A204.1 (cell line): ENCODE results near the gene TAF1.
"Not testable (repeated sequence)": the region's sequence is repeated elsewhere in the genome, so short reads cannot be mapped to it uniquely, and the experiment has no call there.

Experiments
- FAIRE-seq: peaks from 2 replicates; lab custom pipeline; 2012; peaks lifted over from hg19 to GRCh38; lab: Jason Lieb, UNC

TAF1 gene

DNA sequence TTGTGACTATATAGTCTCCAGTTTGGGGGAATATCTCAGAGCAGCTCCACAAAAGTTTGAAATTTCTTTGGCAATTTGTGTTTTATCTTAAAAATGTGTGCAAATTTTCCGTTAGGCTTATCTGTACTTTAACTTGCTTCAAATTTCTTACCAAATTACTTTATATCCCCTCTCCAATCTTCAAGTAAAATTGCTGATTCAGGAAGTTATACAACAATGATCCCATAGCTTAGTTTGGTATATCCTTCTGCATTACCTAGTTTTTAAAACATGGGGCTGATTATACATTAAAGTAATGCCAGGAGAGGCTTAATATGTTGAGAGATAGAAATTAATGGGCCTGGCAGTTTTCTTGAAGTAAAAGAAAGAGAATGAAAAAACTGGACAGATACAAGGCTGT lies 66.6 kb downstream of the TAF1 start:
- FAIRE-seq: no peak

DNA sequence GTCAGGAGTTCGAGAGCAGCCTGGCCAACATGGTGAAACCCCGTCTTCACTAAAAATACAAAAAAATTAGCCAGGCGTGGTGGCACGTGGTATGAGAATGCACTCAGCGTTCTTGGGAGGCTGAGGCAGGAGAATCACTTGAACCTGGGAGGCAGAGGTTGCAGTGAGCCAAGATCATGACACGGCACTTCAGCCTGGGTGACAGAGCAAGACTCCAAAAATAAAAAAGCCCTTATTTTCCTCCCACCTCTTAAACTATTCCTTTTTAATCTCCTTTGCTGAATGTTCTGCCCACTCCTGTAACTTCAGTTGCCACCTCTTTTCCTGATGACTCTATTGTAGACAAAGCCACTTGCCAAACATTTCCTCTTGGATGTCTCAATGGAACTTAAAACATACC lies 72.6 kb downstream of the TAF1 start:
- FAIRE-seq: no peak

DNA sequence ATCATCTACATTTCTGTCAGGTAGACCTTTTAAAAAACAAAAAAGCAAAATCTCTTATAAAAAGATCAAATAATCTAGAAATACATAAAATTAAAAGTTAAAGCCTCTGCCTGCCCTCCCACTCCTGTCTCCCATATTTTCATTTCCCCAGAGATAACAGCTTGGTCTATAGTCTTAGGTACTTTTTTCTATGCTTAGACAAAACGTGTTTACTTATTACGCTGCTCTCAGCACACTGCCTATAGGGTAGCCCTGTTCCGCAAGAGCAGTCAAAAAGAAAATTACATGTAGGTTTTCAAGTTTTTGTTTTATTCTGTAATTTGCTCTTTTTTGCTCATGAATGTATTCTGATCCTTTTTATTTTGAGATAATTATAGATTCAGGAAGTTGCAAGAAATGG lies 73.3 kb downstream of the TAF1 start:
- FAIRE-seq: no peak

DNA sequence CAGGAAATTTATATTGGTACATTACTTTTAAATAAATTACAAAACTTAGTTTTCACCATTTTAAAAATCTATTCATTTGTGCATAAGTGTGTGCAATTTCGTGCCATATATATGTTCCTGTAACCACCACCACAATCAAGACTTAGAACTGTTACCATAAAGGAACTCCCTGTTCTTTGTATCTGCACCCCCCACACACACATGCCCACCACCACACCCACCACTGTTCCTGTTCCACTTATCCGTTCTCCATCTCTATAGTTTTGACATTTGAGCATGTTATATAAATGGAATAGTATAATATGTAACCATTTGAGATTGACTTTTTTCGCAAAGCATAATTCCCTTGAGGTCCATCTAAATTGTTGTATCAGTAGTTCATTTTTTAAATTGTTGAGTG lies 73.7 kb downstream of the TAF1 start:
- no peak for FAIRE-seq

DNA sequence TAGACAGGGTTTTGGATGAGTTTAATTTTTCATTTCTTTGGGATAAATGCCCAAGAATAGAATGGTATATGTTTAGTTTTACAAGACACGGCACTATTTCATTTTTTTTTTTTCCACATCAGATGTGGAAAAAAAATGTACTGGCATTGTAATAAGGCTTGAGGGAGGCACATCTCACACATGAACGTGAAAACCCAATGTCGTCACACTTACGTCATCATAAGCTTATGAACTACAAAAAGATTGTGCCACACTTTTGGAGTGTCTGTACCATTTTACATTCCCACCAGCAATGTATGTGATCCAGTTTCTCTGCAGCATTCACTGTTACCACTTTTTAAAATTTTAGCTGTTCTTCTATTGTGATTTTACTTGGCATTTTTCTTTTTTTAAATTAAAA lies 74.2 kb downstream of the TAF1 start:
- FAIRE-seq: no peak

DNA sequence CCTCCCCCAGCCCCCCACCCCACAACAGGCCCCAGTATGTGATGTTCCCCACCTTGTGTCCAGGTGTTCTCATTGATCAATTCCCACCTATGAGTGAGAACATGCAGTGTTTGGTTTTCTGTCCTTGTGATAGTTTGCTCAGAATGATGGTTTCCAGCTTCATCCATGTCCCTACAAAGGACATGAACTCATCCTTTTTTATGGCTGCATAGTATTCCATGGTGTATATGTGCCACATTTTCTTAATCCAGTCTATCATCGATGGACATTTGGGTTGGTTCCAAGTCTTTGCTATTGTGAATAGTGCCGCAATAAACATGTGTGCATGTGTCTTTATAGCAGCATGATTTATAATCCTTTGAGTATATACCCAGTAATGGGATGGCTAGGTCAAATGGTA lies 75.7 kb downstream of the TAF1 start:
- not testable (repeated sequence) for FAIRE-seq

DNA sequence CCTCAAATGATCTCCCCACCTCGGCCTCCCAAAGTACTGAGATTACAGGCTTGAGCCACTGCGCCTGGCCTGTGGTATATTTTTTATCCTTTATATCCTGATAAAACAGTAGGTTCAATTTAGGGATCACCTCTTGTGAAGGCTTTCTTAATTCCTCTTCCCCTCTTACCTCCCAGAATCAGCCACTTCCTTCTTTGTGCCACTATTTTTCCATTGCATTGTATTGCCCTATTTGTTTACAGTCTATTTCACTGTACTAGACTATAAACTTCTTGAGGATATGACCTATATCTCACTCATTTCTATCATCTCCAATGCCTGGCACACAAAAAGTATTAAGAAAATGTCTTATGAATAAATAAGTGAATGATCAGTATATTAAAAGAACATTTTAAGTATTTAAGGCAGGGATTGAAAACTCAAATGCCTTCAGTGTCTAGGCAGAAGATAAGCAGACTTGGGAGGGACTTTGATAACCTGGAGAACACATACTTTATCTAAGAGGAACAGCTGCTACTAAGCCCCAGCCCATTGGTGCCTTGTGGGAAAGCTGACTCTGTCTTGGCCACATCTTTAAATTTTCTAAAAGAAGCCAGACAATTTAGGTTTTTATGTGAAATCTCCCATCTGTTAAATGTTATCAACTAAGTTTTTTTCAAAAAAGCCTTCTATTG lies 84.4 kb downstream of the TAF1 start:
- FAIRE-seq: no peak

DNA sequence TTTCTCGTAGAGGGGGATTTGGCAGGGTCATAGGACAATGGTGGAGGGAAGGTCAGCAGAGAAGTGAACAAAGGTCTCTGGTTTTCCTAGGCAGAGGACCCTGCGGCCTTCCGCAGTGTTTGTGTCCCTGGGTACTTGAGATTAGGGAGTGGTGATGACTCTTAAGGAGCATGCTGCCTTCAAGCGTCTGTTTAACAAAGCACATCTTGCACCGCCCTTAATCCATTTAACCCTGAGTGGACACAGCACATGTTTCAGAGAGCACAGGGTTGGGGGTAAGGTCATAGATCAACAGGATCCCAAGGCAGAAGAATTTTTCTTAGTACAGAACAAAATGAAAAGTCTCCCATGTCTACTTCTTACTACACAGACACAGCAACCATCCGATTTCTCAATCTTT lies 85.4 kb downstream of the TAF1 start:
- FAIRE-seq: not testable (repeated sequence)

DNA sequence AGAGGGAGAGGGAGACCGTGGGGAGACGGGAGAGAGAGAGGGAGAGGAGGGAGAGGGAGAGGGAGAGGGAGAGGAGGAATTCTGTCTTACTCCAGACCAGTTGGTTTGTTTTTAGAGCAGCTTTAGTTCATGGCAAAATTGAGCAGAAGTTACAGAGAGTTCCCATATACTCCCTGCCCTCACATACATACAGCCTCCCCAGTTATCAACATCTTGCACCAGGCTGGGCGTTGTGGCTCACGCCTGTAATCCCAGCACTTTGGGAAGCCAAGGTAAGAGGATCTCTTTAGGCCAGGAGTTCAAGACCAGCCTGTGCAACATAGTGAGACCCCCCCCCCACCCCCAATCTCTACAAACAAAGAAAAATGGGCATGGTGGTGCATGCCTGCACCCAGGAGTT lies 86.9 kb downstream of the TAF1 start:
- FAIRE-seq: no peak

DNA sequence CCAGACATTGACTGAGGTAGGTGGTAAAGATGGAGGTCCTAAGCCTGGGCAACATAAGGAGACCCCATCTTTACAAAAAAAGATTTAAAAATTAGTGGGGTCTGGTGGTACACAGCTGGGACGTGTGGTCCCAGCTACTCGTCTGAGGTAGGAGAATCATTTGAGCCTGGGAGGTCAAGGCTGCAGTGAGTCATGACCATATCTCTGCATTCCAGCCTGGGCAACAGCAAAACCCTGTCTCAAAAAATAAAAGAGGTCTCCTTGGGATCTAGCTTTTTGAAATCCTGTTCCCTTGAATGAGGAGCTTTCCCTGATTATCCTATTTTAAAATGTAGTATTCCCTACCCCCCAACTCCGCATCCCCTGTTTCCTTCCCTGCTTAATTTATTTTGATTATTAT lies 88.1 kb downstream of the TAF1 start:
- FAIRE-seq: no peak

DNA sequence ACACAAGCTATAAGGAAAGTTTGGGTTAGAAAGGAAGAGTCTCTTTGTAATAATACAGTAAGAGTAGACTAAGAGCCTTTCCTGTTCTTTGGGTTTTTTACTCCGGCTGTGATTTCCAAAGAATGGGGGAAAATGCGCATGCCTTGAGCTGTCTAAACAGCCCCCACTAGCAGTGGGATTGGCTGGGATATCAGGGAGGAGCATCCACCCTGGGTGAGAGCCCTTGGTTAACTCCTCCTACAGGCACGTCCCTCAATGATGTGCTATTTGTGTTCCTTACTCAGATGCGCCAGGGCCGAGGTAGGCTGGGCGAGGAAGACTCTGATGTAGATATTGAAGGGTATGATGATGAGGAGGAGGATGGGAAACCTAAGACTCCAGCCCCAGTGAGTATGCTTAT lies 92.7 kb downstream of the TAF1 start:
- no peak for FAIRE-seq

DNA sequence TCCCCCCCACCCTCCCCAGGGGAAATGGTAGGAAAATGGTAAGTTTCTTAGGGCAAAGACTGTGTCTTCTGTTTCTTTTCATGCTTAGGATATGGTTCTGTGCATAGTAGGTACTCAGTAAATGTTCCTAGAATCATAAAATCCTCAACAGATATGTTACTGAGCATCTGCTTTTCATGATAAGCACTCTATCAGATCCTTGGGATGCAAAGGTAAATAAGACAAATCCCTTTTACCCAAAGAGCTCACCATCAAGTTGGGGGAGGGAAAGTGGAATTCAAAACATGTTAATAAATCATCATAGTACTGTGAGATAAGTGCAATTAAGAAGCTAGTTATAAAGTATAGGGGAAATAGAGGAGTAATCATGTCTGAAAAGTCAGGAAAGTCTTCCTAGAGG lies 98.8 kb downstream of the TAF1 start:
- no peak for FAIRE-seq

DNA sequence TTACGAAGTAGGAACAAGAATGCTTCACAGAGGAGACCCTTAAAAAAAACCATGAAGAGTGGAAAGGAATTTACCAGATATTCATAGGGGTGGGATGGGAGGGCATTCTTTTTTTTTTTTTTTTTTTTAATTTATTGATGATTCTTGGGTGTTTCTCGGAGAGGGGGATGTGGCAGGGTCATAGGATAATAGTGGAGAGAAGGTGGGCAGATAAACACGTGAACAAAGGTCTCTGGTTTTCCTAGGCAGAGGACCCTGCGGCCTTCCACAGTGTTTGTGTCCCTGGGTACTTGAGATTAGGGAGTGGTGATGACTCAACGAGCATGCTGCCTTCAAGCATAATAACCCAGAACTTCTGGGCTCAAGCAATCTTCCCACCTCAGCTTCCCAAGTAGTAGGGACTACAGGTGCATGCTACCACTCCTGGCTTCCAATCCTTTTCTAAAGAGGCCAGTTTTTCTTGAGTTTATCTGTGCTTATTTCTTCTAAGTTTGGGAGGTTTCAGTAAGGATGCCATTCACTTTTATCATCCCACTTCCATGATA lies 100.9 kb downstream of the TAF1 start:
- FAIRE-seq: no peak

DNA sequence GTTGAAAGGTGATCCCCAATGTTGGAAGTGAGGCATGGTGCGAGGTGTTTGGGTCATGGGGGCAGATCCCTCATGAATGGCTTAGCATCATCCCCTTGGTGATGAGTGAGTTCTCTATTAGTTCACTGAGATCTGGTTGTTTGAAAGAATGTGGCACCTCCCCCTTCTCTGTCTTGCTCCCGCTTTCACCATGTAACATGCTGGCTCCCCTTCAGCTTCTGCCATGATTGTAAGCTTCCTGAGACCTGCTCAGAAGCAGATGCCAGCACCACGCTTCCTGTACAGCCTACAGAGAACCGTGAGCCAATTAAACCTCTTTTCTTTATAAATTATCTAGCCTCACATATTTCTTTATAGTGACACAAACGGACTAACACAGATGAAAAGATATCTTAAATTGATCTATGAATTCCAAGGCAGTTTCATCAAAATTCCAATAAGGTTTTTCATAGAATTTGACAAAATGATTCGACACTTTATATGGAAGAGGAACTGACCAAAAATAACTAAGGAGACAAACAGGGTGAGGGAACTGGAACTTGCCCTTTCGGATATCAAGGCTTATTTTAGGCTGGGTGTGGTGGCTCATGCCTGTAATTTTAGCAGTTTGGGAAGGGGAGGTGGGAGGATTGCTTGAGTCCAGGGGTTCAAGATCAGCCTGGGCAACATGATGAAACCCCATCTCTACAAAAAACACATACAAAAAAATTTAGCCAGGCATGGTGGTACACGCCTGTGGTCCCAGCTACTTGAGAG lies 109.8 kb downstream of the TAF1 start:
- no peak for FAIRE-seq

DNA sequence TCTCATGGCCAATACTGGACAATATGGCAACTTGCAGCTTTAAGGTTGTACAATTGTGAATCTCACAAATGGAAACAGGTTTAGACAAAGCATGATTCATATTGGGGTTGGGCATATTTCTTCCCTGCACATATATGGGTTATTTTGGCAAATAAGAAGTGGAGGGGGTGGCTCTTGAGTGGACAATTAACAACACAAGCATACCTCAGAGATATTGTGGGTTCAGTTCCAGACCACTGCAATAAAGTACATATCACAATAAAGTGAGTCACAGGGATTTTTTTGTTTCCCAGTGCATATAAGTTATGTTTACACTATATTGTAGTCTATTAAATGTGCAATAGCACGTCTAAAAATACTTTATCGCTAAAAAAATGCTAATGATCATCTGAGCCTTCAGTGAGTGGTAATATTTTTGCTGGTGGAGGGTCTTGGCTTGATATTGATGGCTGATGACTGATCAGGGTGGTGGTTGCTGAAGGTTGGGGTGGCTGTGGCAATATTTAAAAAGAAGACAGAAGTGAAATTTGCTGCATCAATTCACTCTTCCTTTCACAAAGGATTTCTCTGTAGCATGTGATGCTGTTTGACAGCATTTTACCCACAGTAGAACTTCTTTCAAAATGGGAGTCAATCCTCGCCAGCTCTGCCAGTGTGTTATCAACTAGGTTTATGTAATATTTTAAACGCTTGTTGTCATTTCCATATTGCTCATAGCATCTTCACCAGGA lies 116.2 kb downstream of the TAF1 start:
- FAIRE-seq: no peak

DNA sequence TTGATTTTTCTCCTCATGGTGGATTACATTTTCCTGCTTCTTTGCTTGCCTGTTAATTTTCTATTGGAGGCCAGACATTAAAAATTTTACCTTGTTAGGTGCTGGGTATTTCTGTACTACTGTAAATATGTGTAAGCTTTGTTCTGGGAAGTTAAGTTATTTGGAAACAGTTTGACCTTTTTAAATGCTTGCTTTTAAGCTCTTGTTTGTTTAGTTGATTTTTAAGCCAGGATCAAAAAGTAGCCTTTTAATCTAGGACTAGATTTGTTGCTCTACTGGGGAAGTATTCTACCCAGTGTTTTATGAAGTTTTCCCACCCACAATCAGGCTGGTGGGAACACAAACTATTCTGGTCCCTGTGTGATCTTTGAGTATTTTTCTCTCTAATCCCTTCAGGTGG lies 121.7 kb downstream of the TAF1 start:
- no peak for FAIRE-seq

DNA sequence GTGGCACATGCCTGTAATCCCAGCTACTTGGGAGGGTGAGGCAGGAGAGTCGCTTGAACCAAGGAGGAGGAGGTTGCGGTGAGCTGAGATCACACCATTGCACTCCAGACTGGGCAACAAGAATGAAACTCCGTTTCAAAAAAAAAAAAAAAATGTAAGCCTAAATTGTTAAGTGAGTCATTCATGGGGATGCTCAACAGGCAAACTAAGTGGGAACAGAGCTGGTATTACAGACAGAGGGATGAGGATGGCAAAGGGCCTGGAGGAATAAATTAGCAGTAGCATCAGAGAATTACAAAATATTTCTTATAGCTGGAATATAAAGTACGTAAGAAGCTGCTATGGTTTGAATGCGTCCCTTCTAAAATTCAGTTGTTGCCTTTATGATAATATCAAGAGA lies 123.4 kb downstream of the TAF1 start:
- FAIRE-seq: no peak

DNA sequence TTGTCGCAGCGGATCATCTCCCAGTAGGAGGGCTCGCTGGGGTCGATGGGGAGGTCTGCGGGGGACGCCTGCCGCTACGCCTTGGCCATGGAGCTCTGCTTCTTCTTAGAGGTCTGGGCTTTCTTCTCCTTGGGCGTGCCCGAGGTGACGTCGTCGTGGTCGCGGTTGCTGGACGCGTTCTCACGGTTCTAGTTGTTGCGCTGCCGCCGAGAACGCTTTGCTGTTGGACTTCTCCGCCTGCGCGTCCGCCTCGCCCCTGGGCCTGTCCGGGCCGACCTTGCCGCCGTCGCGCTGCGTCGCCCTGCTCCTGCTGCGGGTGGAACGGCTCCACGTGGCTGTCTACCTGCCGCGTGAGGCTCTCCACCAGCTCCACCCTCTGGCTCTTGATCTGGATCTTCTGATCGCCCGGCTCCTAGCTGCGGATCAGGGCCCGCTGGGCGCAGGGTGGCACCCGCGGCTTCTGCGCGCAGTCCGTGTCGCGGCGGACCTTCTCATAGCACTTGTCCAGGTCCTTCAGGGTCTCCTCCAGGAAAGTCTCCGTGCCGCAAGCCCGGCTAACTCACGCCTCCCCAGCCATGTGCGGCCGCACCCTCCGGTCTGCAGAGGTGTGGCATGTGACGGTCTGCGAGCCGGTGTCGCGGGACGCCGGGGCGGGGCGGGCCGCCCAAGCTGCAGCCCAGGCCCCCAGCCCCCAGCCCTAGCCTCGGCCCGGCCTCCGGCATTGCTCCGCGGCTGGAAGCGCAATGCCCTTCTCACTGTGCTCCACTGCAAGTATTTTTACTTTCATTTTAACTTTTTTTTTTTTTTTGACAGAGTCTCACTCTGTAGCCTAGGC lies 126.3 kb downstream of the TAF1 start:
- FAIRE-seq: no peak

DNA sequence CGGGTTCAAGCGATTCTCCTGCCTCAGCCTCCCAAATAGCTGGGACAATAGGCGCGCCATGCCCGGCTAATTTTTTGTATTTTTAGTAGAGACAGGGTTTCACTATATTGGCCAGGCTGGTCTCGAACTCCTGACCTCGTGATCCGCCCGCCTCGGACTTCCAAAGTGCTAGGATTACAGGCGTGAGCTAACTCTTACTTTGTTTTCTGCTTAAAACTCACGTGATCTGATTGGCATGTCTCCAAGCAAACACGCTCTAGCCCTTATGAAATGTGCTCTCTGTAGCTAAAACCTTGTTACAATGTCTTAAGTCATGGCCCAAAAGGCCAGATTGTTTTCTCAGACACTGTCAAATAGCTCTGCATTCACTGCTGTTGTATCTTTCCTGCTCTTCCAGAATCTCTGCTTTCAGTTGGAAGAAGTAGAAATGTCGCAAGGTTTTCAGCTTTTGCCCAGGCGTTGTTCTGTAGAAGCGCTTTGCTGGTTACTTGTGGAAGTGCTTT lies 127.0 kb downstream of the TAF1 start:
- no peak for FAIRE-seq

DNA sequence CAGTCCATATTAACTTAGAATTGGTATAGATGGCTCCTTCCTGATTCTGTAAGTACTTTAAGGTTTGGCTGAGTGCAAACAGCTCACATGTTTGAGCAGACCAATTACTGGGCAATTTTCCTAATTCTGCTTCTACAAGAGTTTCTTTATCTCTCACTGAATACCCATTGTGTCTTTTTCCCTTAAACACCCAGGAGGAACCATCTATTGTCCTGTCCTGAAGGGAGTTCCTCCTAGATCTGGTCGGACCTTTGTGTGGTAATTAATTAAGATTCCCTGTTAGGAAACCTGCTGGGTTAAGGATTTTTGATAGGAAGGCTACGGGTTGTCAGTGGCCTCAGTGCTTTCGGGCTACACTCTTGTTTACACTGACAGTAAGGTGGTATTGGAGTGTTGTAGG lies 129.8 kb downstream of the TAF1 start:
- not testable (repeated sequence) for FAIRE-seq

DNA sequence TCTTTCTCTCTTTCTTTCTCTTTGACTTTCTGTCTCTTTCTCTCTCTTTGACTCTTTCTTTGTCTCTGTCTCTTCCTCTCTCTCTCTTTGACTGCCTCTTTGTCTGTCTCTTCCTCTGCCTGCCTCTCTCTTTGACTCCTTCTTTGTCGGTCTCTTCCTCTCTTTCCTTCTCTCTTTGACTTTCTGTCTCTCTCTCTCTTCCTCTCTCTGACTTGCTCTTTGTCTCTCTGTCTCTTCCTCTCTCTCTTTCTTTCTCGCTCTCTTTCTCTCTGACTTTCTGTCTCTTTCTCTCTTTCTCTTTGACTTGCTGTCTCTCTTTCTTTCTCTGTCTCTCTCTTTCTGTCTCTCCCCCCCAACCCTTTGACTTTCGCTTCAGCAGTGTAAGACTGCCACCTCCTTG lies 130.3 kb downstream of the TAF1 start:
- FAIRE-seq: no peak

DNA sequence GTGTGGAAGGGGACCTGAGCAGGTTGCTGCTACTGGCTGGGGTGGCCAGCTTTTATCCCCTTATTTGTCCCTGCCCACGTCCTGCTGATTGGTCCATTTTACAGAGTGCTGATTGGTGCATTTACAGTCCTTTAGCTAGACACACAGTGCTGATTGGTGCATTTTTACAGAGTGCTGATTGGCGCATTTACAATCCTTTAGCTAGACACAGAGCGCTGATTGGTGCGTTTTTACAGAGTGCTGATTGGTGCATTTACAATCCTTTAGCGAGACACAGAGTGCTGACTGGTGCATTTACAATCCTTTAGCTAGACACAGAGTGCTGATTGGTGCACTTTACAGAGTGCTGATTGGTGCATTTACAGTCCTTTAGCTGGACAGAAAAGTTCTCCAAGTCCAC lies 135.9 kb downstream of the TAF1 start:
- not testable (repeated sequence) for FAIRE-seq
